Peyer's patch (tissue), 4 donors: Measurements from ENCODE around the gene APOA1. TPM values are rescaled to one million over a fixed set of nuclear protein-coding genes. Genes with fewer than 3 reads are reported as not detected.

Experiments
- DNase-seq, 3 donors: peaks; one replicate each; pipeline ENCODE4 v3.0.0-alpha.2; 2017 to 2019
- H3K27ac ChIP-seq, 4 donors: fragments of 200-600 bp; sonication (generic); one replicate each; pipeline ENCODE4 v1.5.1; 2016 to 2019
- H3K27me3 ChIP-seq, 2 donors: fragments of 200-600 bp; sonication (generic); one replicate each; pipeline ENCODE4 v1.5.1; 2019
- H3K36me3 ChIP-seq, 3 donors: fragments of 200-600 bp; sonication (generic); one replicate each; pipeline ENCODE4 v1.5.1; 2016 to 2019
- H3K4me1 ChIP-seq, 4 donors: fragments of 200-600 bp; sonication (generic); one replicate each; pipeline ENCODE4 v1.5.1; 2016 to 2019
- H3K4me3 ChIP-seq, 4 donors: fragments of 200-600 bp; sonication (generic); 1 replicate in 3 of 4; 2 replicates in 1 of 4; pipeline ENCODE4 v1.5.1; 2016 to 2019; ENCODE audit warnings: mild to moderate bottlenecking in 1 of 4
- H3K9me3 ChIP-seq, 4 donors: fragments of 200-600 bp; sonication (generic); one replicate each; pipeline ENCODE4 v1.5.1; 2016 to 2019; ENCODE audit warnings: mild to moderate bottlenecking in 1 of 4
- POLR2A ChIP-seq, 2 donors: fragments of 450-650 bp; IDR thresholded peaks; one replicate each; pipeline ENCODE4 v1.5.1; 2017; ENCODE audit warnings: antibody characterized with exemption in 2 of 2, mild to moderate bottlenecking in 2 of 2, moderate library complexity in 2 of 2
- total RNA-seq, 4 donors: library from RNA; depleted of rRNA; stranded (reverse); fragments of >200 nt; gene quantifications; one replicate each; pipeline ENCODE4 v1.1.0, GENCODE V29; 2016
- TF ChIP-seq, protein P1 (sequence below), 6 experiments: fragments of 450-650 bp in 4 of 6; fragments of 200-600 bp in 2 of 6; sonication (generic) in 1 of 6; IDR thresholded peaks; one replicate each; pipeline ENCODE4 v1.5.1; 2017 to 2019; ENCODE audit warnings: antibody characterized with exemption in 6 of 6, mild to moderate bottlenecking in 3 of 6, moderate library complexity in 1 of 6

The APOA1 gene
- total RNA-seq, 4 donors from 2014 or later = 42.9 to 6,445 (median 3,046) TPM

DNA sequence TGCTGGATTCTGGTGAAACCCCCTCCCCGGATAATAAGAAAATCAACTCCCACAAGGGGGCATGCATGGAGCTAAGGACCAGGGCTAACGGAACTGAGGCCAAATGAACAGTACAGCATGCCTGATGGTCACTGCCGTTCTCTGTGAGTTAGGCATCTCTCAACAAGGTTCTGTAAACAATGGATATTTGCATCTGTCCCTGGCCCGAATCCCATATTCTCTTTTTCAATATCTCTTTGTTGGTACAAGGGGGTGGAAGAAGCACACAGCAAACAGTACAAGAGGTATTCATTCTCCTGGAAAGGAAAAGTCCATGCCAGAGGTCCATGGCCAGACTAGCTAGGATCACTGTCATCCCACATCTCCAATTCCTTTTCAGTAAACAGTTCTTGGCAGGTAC lies 32.2 kb upstream of the APOA1 start:
- no peak overlapping the region for H3K4me3 ChIP-seq
- no peak for TF ChIP-seq POLR2A (IDR thresholded peaks at IDR 0.05)
- TF ChIP-seq, protein P1, sequence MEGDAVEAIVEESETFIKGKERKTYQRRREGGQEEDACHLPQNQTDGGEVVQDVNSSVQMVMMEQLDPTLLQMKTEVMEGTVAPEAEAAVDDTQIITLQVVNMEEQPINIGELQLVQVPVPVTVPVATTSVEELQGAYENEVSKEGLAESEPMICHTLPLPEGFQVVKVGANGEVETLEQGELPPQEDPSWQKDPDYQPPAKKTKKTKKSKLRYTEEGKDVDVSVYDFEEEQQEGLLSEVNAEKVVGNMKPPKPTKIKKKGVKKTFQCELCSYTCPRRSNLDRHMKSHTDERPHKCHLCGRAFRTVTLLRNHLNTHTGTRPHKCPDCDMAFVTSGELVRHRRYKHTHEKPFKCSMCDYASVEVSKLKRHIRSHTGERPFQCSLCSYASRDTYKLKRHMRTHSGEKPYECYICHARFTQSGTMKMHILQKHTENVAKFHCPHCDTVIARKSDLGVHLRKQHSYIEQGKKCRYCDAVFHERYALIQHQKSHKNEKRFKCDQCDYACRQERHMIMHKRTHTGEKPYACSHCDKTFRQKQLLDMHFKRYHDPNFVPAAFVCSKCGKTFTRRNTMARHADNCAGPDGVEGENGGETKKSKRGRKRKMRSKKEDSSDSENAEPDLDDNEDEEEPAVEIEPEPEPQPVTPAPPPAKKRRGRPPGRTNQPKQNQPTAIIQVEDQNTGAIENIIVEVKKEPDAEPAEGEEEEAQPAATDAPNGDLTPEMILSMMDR (IDR thresholded peaks at IDR 0.05) = no peak
- peaks cover 0 to 72% (median 3%) of the 10 kb centered on the region in 3 donors for H3K36me3 ChIP-seq
- no peak for DNase-seq
- H3K9me3 ChIP-seq = no peaks in the 10 kb centered on the region
- no peaks in the 10 kb centered on the region for H3K4me1 ChIP-seq
- H3K27ac ChIP-seq = no peak overlapping the region
- H3K27me3 ChIP-seq = no peaks in the 10 kb centered on the region

DNA sequence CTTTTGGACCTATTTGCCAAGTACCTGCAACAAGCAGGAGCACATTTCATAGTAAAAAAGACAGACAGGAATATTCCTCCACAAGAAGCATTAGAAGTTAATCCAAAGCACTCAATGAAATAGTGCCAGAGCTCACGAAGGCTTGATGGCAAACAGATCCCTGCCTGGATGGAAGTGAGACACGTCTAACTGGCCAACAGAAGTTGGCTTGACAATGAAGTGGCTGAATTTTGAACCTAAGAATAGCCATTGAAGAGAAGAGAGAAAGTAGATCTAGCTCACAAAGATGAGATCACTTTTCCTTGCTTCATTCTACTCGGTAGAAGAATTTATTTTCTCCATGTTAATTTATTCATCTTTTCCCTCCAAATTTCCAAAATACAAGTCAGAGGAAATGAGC lies 30.6 kb upstream of the APOA1 start:
- H3K9me3 ChIP-seq = no peaks in the 10 kb centered on the region
- no peaks in the 10 kb centered on the region for H3K27me3 ChIP-seq
- H3K27ac ChIP-seq = peak overlapping the region in 2 of 4 donors; percentile 46 to 54
- H3K36me3 ChIP-seq = peaks cover 0 to 72% (median 3%) of the 10 kb centered on the region in 3 donors
- H3K4me1 ChIP-seq = no peaks in the 10 kb centered on the region
- H3K4me3 ChIP-seq = no peak overlapping the region
- no peak for DNase-seq
- TF ChIP-seq POLR2A (IDR thresholded peaks at IDR 0.05) = no peak
- TF ChIP-seq, protein P1 (IDR thresholded peaks at IDR 0.05) = no peak

DNA sequence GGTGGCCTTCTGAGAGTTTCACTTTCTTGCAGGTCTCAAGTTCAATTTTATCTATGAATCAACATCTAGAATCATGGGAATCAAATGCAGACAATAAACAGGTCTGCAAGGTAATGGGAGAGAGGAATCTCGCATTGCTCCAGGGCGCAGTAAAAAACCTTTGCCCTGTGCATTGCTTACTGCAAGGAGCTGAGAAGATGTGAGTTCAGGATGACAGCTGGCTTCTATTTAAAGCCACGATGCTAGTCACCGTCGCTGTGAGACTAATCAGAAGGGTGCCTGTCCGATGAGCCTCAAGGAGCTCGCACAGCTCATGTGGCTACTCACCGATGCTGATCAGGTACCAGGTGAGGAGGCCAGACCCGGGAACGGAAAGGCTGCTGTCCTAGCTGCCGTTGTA lies 30.2 kb upstream of the APOA1 start:
- Histone ChIP-seq H3K9me3 (no peaks in the 10 kb centered on the region), H3K4me1 (no peaks in the 10 kb centered on the region), H3K27me3 (no peaks in the 10 kb centered on the region), H3K4me3 (no peak overlapping the region), H3K27ac (peak overlapping the region in 2 of 4 donors; percentile 46 to 54), H3K36me3 (peaks cover 0 to 71% (median 0%) of the 10 kb centered on the region in 3 donors)
- peak in 1 of 3 donors; percentile 60 for DNase-seq
- TF ChIP-seq, protein P1 (IDR thresholded peaks at IDR 0.05) = no peak
- no peak for TF ChIP-seq POLR2A (IDR thresholded peaks at IDR 0.05)

DNA sequence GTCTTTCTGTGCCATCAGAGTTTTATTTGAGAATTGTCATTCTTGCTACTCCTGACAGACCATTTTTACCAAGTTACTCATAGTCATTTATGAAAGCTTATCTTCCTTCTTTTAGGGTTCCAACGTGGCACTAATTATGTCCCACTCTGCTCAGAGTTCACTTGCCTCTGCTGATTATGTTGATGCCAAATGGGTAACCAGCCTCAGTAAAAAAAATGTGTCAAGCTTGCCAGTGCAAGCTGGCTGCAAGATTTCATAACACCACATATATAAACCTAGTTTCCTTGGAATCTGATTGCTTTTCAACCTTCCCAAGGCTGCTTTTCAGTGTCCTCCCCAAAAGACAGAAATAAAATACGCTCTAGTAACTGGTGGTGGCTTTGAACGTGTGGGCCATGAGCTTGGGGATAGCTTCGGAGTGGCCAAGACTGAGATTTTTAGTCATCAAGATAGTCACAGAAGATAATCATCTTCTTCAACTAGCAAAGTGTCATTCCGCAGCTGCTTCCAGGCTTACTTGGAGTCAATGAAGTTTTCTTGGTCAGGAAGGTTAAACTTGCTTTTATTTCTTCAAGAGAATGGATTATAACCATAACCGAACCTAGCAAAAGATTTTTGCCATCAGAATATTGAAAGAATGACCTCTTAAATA lies 29.5 kb upstream of the APOA1 start:
- Histone ChIP-seq H3K36me3 (peaks cover 0 to 75% (median 0%) of the 10 kb centered on the region in 3 donors), H3K27ac (peak overlapping the region in 2 of 4 donors; percentile 12 to 47), H3K9me3 (no peaks in the 10 kb centered on the region)

DNA sequence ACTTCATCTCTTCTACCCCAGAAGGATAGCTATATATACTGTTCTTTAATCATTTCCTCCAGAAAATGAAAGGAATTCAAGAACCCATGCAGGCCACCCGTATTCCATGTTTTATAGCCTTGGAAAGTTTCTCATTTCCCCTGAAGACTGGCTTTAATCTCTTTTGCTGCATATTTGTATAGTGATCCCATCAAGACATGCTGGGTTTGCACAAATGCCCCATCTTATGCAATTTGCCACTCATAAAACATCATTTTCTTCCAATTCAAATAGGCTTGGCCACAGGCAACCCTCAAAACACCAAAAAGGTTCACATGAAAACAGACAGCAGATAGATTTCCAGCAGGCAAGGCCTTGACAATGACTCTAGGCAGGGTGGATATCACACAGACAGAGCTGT lies 28.3 kb upstream of the APOA1 start:
- H3K9me3 ChIP-seq = no peaks in the 10 kb centered on the region
- no peak overlapping the region for H3K27ac ChIP-seq
- no peak for TF ChIP-seq POLR2A (IDR thresholded peaks at IDR 0.05)
- TF ChIP-seq, protein P1 (IDR thresholded peaks at IDR 0.05) = no peak
- no peaks in the 10 kb centered on the region for H3K4me1 ChIP-seq
- H3K4me3 ChIP-seq = no peak overlapping the region
- DNase-seq = no peak
- peaks cover 0 to 74% (median 0%) of the 10 kb centered on the region in 3 donors for H3K36me3 ChIP-seq
- no peaks in the 10 kb centered on the region for H3K27me3 ChIP-seq

More for the DNA sequence above, 29.5 kb upstream of the APOA1 start:
- no peaks in the 10 kb centered on the region for H3K27me3 ChIP-seq
- no peak for DNase-seq
- H3K4me1 ChIP-seq = no peaks in the 10 kb centered on the region
- no peak overlapping the region for H3K4me3 ChIP-seq
- TF ChIP-seq, protein P1 (IDR thresholded peaks at IDR 0.05) = no peak
- TF ChIP-seq POLR2A (IDR thresholded peaks at IDR 0.05) = no peak
